GM21619 (cell line): ENCODE measurements around the gene ZNF473.
A peak's percentile ranks its signal among the peaks of the same experiment; 100 is the strongest.

Source experiments
- ATAC-seq: cut with Tn5 transposase; IDR thresholded peaks from one replicate; pipeline ENCODE4 v1.9.1; 2021; ENCODE audit not compliant: unreplicated experiment

Gene ZNF473

GRCh38 chr19:50025794-50026549 lies at the start of gene ZNF473:
Gene ZNF473, plus strand, starts transcription at chr19:50026005. Its CDS starts 5,078 bp downstream, at chr19:50031083.
- ATAC-seq, result peak; percentile 58

- no peak for ATAC-seq
These were observed 49.3 kb upstream of the ZNF473 start for GRCh38 chr19:49976496-49976895.

- ATAC-seq, result no peak
These were observed 48.7 kb upstream of the ZNF473 start for GRCh38 chr19:49977076-49977475.

GRCh38 chr19:49977881-49978280 lies 47.9 kb upstream of the ZNF473 start:
- ATAC-seq, result no peak

GRCh38 chr19:49978324-49978723 lies 47.5 kb upstream of the ZNF473 start:
- no peak for ATAC-seq

GRCh38 chr19:49981603-49982593 lies 43.9 kb upstream of the ZNF473 start:
- ATAC-seq, result no peak

GRCh38 chr19:49983645-49984229 lies 42.1 kb upstream of the ZNF473 start:
- ATAC-seq, result no peak

- no peak for ATAC-seq
These were observed 41.3 kb upstream of the ZNF473 start for GRCh38 chr19:49984491-49984890.

GRCh38 chr19:49985871-49986270 lies 39.9 kb upstream of the ZNF473 start:
- ATAC-seq, result no peak

GRCh38 chr19:49986354-49986753 lies 39.5 kb upstream of the ZNF473 start:
- ATAC-seq, result no peak

GRCh38 chr19:49987159-49987698 lies 38.6 kb upstream of the ZNF473 start:
- ATAC-seq, result no peak

GRCh38 chr19:49988007-49988406 lies 37.8 kb upstream of the ZNF473 start:
- no peak for ATAC-seq

- ATAC-seq, result no peak
These were observed 37.4 kb upstream of the ZNF473 start for GRCh38 chr19:49988433-49988832.

GRCh38 chr19:49997709-49998108 lies 28.1 kb upstream of the ZNF473 start:
- no peak for ATAC-seq

- ATAC-seq, result no peak
These were observed 26.3 kb upstream of the ZNF473 start for GRCh38 chr19:49999371-50000010.

GRCh38 chr19:50000038-50000840 lies 25.6 kb upstream of the ZNF473 start:
- no peak for ATAC-seq

- ATAC-seq, result no peak
These were observed 24.8 kb upstream of the ZNF473 start for GRCh38 chr19:50000841-50001557.

GRCh38 chr19:50001775-50002174 lies 24.0 kb upstream of the ZNF473 start:
- ATAC-seq, result no peak

- no peak for ATAC-seq
These were observed 23.3 kb upstream of the ZNF473 start for GRCh38 chr19:50002386-50002960.
